ENCODE data around the gene ADAM10. TPM values are rescaled to one million over a fixed set of nuclear protein-coding genes. Genes with fewer than 3 reads are reported as not detected.

Gene ADAM10
- total RNA-seq, 1 donor from 2014 or later = 125 TPM

DNA sequence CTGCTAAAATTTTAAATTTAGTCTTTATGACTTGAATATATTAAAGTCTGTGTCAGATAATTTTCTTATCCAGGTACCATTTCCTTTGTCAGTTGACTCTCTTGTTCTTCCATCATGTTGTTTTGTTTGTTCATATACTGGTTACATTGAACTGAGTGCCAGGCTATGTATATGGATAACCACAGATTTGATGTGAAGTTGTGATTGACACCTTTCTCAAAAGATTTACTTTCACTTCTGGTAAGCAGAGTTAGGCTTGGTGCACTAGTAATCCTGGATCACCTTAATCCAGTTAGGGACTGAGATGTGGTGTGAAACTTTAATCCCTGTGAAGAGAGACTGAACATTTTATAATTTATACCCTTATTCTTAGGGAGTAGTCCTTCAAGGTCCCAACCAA, 99.4 kb downstream of the ADAM10 start:
- H3K4me3 ChIP-seq (ENCODE audit: low read depth, low read length) = no peak overlapping the region
- H3K27me3 ChIP-seq (ENCODE audit: control insufficient read depth, insufficient read depth, low read length) = no peaks in the 10 kb centered on the region
- DNase-seq (ENCODE audit: low read depth) = no peak
- TF ChIP-seq, protein P1, sequence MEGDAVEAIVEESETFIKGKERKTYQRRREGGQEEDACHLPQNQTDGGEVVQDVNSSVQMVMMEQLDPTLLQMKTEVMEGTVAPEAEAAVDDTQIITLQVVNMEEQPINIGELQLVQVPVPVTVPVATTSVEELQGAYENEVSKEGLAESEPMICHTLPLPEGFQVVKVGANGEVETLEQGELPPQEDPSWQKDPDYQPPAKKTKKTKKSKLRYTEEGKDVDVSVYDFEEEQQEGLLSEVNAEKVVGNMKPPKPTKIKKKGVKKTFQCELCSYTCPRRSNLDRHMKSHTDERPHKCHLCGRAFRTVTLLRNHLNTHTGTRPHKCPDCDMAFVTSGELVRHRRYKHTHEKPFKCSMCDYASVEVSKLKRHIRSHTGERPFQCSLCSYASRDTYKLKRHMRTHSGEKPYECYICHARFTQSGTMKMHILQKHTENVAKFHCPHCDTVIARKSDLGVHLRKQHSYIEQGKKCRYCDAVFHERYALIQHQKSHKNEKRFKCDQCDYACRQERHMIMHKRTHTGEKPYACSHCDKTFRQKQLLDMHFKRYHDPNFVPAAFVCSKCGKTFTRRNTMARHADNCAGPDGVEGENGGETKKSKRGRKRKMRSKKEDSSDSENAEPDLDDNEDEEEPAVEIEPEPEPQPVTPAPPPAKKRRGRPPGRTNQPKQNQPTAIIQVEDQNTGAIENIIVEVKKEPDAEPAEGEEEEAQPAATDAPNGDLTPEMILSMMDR (IDR thresholded peaks at IDR 0.05; ENCODE audit: insufficient read depth, low read length, poor library complexity, severe bottlenecking) = no peak
- no peaks in the 10 kb centered on the region for H3K36me3 ChIP-seq (ENCODE audit: control insufficient read depth, insufficient read depth, low read length)

DNA sequence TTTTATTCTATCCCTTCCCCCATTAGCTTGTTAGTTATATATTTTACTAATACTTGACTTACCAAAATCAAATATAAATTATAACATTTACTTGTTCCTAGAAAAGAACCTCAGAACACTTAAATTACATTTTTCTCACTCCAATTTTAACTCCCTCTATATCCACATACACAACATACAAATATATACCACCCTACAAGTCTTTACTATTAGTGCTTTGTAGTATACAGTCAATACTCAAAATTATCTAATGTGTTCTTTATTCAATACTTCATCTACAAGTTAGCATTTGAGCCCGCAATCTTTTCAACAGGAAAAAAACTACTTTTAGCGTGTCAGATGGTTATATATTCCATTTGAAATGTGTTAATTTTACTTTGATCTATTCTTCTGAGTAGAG, 100.3 kb downstream of the ADAM10 start:
- Histone ChIP-seq H3K4me3 (ENCODE audit: low read depth, low read length) (no peak overlapping the region), H3K27me3 (ENCODE audit: control insufficient read depth, insufficient read depth, low read length) (no peaks in the 10 kb centered on the region), H3K36me3 (ENCODE audit: control insufficient read depth, insufficient read depth, low read length) (no peaks in the 10 kb centered on the region)
- DNase-seq (ENCODE audit: low read depth) = no peak
- TF ChIP-seq, protein P1 (IDR thresholded peaks at IDR 0.05; ENCODE audit: insufficient read depth, low read length, poor library complexity, severe bottlenecking) = no peak

DNA sequence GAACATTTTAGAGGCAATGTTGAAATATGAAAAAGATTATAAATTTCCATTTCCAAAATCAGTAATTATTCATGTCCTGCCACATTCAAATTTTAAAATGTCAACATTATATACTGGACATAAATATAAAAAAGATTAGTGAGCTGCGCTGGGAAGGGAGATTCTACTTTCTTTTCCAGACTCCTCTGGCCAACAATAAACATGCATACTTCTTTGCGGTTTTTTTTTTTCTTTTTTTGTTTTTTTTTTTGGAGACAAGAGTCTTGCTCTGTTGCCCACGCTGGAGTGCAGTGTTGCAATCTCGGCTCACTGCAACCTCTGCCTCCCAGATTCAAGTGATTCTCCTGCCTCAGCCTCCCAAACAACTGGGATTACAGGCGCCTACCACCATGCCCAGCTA, 105.5 kb downstream of the ADAM10 start:
- Histone ChIP-seq H3K4me3 (ENCODE audit: low read depth, low read length) (no peak overlapping the region), H3K36me3 (ENCODE audit: control insufficient read depth, insufficient read depth, low read length) (no peaks in the 10 kb centered on the region), H3K27me3 (ENCODE audit: control insufficient read depth, insufficient read depth, low read length) (no peaks in the 10 kb centered on the region)
- DNase-seq (ENCODE audit: low read depth) = no peak
- TF ChIP-seq, protein P1 (IDR thresholded peaks at IDR 0.05; ENCODE audit: insufficient read depth, low read length, poor library complexity, severe bottlenecking) = no peak

DNA sequence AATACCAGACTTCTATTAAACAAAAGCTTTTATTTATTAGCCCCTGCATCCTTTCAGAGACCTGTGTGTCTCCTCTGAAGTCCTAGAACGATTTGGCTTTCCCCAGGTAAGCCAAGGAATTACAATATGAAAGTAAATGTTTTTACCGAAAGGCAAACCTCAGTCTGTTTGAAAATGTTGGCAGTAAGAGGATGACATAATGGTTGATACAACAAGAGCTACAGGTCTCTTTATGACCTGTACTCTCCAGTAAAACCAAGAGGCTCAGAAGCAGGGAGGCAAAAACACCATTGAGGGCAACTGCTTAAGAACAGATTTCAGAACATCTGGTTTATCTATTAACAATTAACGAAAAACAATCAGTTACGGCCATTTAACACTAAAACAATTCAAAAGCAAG, 107.8 kb downstream of the ADAM10 start:
- Histone ChIP-seq H3K4me3 (ENCODE audit: low read depth, low read length) (no peak overlapping the region), H3K36me3 (ENCODE audit: control insufficient read depth, insufficient read depth, low read length) (no peaks in the 10 kb centered on the region), H3K27me3 (ENCODE audit: control insufficient read depth, insufficient read depth, low read length) (no peaks in the 10 kb centered on the region)
- DNase-seq (ENCODE audit: low read depth) = no peak
- TF ChIP-seq, protein P1 (IDR thresholded peaks at IDR 0.05; ENCODE audit: insufficient read depth, low read length, poor library complexity, severe bottlenecking) = no peak

DNA sequence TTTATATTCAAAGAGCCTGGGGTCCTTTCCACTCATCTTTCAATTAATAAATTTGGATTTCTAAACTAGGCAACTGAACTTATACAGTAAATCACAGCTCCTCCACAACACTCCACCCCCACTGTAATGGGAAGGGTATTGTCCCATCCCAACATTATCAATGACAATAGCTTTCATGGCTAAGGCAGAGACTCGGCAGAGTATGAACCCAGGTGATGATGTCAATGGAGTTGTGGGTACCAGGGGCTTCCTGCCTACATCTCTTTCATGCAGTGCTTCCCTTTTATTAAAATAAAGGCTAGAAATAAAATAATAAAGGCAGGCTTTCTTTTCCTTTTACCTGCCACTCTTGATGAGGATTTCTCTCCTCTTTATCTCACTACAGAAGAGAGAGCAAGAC, 109.5 kb downstream of the ADAM10 start:
- H3K36me3 ChIP-seq (ENCODE audit: control insufficient read depth, insufficient read depth, low read length) = no peaks in the 10 kb centered on the region
- DNase-seq (ENCODE audit: low read depth) = no peak
- TF ChIP-seq, protein P1 (IDR thresholded peaks at IDR 0.05; ENCODE audit: insufficient read depth, low read length, poor library complexity, severe bottlenecking) = no peak

DNA sequence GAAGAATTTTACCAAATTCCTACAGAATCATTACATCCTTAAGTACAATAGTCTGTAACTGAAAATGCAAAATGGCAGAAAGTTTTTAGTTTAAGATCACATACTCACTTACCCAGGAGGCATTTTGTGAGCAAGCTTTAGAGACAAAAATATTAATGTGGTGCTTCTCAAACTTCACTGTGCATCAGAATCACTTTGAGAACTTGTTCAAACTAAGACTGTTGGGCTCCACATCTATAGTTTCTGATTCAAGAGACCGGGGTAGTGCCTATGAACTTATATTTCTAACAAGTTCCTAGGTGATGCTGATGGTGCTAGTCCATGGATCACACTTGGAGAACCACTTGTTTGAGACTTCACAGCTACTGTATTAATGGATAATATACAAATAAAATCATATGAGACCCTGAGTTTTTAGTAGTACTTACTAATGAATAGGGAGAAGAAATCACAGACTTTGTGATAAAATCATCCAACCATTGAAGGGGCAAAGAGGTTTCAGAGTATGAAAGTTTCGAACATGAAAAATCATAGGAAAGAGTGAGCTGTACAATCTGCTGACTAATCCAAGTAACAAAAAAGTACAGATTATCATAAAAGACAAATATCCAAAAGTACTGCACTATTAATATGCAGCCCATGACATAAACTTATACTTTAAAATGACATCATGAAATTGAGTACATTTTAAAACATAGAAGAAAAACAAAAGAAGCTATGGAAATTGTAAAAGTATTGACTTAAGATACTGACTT, 110.3 kb downstream of the ADAM10 start:
- DNase-seq (ENCODE audit: low read depth) = no peak
- no peaks in the 10 kb centered on the region for H3K27me3 ChIP-seq (ENCODE audit: control insufficient read depth, insufficient read depth, low read length)
- no peak overlapping the region for H3K4me3 ChIP-seq (ENCODE audit: low read depth, low read length)
- TF ChIP-seq, protein P1 (IDR thresholded peaks at IDR 0.05; ENCODE audit: insufficient read depth, low read length, poor library complexity, severe bottlenecking) = no peak
- no peaks in the 10 kb centered on the region for H3K36me3 ChIP-seq (ENCODE audit: control insufficient read depth, insufficient read depth, low read length)

More for the DNA sequence above, 109.5 kb downstream of the ADAM10 start:
- Histone ChIP-seq H3K27me3 (ENCODE audit: control insufficient read depth, insufficient read depth, low read length) (no peaks in the 10 kb centered on the region), H3K4me3 (ENCODE audit: low read depth, low read length) (no peak overlapping the region)
